Measurements from ENCODE around the gene BACH1. TPM values are rescaled to one million over a fixed set of nuclear protein-coding genes. Genes with fewer than 3 reads are reported as not detected.
A peak's percentile ranks its signal among the peaks of the same experiment; 100 is the strongest.

Gene BACH1
- total RNA-seq, 2 donors from 2014 or later = 26.9 to 86.0 TPM

GRCh38 chr21:29315131-29315749, 16.5 kb downstream of the BACH1 start:
- no peak overlapping the region for H3K27ac Mint-ChIP-seq
- no peaks in the 10 kb centered on the region for H3K9me3 Mint-ChIP-seq

GRCh38 chr21:29316029-29316742, 17.5 kb downstream of the BACH1 start:
- no peaks in the 10 kb centered on the region for H3K27me3 Mint-ChIP-seq
- ATAC-seq (replicated peaks) = no peak
- H3K36me3 Mint-ChIP-seq (ENCODE audit: low read depth) = peaks cover 33% of the 10 kb centered on the region
- no peak overlapping the region for H3K27ac Mint-ChIP-seq
- H3K9me3 Mint-ChIP-seq = no peaks in the 10 kb centered on the region
- no peak overlapping the region for H3K4me3 Mint-ChIP-seq
- H3K4me1 Mint-ChIP-seq = peaks cover 38% of the 10 kb centered on the region

More at GRCh38 chr21:29315131-29315749, 16.5 kb downstream of the BACH1 start:
- Mint-ChIP-seq H3K36me3 (ENCODE audit: low read depth) (peaks cover 32% of the 10 kb centered on the region), H3K27me3 (no peaks in the 10 kb centered on the region), H3K4me1 (peaks cover 44% of the 10 kb centered on the region), H3K4me3 (no peak overlapping the region)
- no peak for ATAC-seq (replicated peaks)

DNA sequence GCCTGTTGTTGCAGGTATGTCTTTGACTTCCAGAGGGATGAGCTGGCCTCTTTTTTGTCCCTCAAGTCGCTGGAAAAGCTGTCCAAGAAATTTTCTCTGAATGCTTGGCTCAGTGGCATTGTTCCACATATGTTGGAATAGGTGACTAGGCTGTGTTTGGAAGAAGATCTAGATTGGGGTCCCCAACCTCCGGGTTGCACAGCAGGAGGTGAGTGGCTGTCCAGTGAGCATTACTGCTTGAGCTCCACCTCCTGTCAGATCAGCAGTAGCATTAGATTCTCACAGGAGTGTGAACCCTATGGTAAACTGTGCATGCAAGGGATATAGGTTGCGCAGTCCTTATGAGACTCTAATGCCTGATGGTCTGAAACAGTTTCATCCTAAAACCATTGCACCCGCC, 18.1 kb downstream of the BACH1 start:
- H3K27ac Mint-ChIP-seq = no peak overlapping the region
- H3K4me1 Mint-ChIP-seq = peaks cover 33% of the 10 kb centered on the region
- H3K27me3 Mint-ChIP-seq = no peaks in the 10 kb centered on the region
- H3K36me3 Mint-ChIP-seq (ENCODE audit: low read depth) = peaks cover 33% of the 10 kb centered on the region
- no peak overlapping the region for H3K4me3 Mint-ChIP-seq
- no peaks in the 10 kb centered on the region for H3K9me3 Mint-ChIP-seq
- ATAC-seq (replicated peaks) = no peak

- no peak for ATAC-seq (replicated peaks)
- no peak overlapping the region for H3K27ac Mint-ChIP-seq
- H3K4me3 Mint-ChIP-seq = no peak overlapping the region
- peaks cover 30% of the 10 kb centered on the region for H3K36me3 Mint-ChIP-seq (ENCODE audit: low read depth)
- H3K4me1 Mint-ChIP-seq = peaks cover 26% of the 10 kb centered on the region
- no peaks in the 10 kb centered on the region for H3K27me3 Mint-ChIP-seq
- no peaks in the 10 kb centered on the region for H3K9me3 Mint-ChIP-seq
Observed at GRCh38 chr21:29318354-29318753, 19.6 kb downstream of the BACH1 start.

GRCh38 chr21:29320031-29320430, 21.3 kb downstream of the BACH1 start:
- H3K27me3 Mint-ChIP-seq = no peaks in the 10 kb centered on the region
- peaks cover 21% of the 10 kb centered on the region for H3K4me1 Mint-ChIP-seq
- no peak for ATAC-seq (replicated peaks)
- H3K36me3 Mint-ChIP-seq (ENCODE audit: low read depth) = peaks cover 41% of the 10 kb centered on the region
- H3K9me3 Mint-ChIP-seq = no peaks in the 10 kb centered on the region
- H3K27ac Mint-ChIP-seq = no peak overlapping the region
- no peak overlapping the region for H3K4me3 Mint-ChIP-seq

GRCh38 chr21:29321217-29321616, 22.5 kb downstream of the BACH1 start:
- Mint-ChIP-seq H3K4me1 (peaks cover 16% of the 10 kb centered on the region), H3K4me3 (no peak overlapping the region), H3K9me3 (no peaks in the 10 kb centered on the region), H3K27me3 (no peaks in the 10 kb centered on the region), H3K36me3 (ENCODE audit: low read depth) (peaks cover 52% of the 10 kb centered on the region), H3K27ac (no peak overlapping the region)
- no peak for ATAC-seq (replicated peaks)

- Mint-ChIP-seq H3K4me1 (peaks cover 23% of the 10 kb centered on the region), H3K9me3 (no peaks in the 10 kb centered on the region), H3K36me3 (ENCODE audit: low read depth) (peaks cover 62% of the 10 kb centered on the region), H3K27me3 (no peaks in the 10 kb centered on the region), H3K27ac (no peak overlapping the region), H3K4me3 (no peak overlapping the region)
- ATAC-seq (replicated peaks) = no peak
Observed at GRCh38 chr21:29321932-29322928, 23.5 kb downstream of the BACH1 start.

GRCh38 chr21:29323189-29323588, 24.5 kb downstream of the BACH1 start:
- ATAC-seq (replicated peaks) = no peak
- H3K27me3 Mint-ChIP-seq = no peaks in the 10 kb centered on the region
- H3K36me3 Mint-ChIP-seq (ENCODE audit: low read depth) = peaks cover 72% of the 10 kb centered on the region
- H3K4me3 Mint-ChIP-seq = no peak overlapping the region
- no peaks in the 10 kb centered on the region for H3K9me3 Mint-ChIP-seq
- H3K4me1 Mint-ChIP-seq = peaks cover 17% of the 10 kb centered on the region
- no peak overlapping the region for H3K27ac Mint-ChIP-seq

GRCh38 chr21:29326914-29327554, 28.3 kb downstream of the BACH1 start:
- ATAC-seq (replicated peaks) = no peak
- Mint-ChIP-seq H3K4me3 (no peak overlapping the region), H3K27ac (no peak overlapping the region), H3K36me3 (ENCODE audit: low read depth) (peaks cover 94% of the 10 kb centered on the region), H3K9me3 (no peaks in the 10 kb centered on the region), H3K4me1 (peaks cover 7% of the 10 kb centered on the region), H3K27me3 (no peaks in the 10 kb centered on the region)

DNA sequence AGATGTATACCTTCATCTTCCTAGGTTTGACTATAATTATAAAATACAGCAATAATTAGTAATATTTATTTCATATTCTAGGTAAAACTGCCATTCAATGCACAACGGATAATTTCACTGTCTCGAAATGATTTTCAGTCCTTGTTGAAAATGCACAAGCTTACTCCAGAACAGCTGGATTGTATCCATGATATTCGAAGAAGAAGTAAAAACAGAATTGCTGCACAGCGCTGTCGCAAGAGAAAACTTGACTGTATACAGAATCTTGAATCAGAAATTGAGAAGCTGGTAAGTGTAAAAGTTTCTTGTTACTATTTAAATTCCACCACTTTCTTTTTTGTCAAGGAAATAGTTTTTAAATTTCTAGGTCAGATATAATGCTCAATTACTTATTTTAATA, 30.7 kb downstream of the BACH1 start:
- Mint-ChIP-seq H3K27ac (no peak overlapping the region), H3K4me1 (peaks cover 20% of the 10 kb centered on the region), H3K4me3 (no peak overlapping the region)

DNA sequence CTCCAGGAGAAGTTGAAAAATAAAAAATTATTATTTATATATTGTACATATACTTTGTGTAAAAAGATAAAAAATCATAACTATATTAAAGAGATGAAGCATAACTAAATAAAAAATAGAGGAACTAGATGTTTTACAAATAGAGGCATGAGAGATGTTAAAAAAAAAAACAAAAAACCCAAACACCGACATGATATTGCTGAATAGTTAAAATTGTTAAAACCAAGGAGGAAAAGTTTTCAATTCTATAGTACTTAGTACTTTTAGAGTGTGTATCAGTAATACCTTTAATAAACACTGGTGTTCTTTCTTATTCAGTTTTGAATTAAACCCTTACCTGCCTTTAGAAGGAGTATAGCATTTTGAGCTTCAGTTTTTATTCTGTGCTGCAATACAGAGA, 32.1 kb downstream of the BACH1 start:
- Mint-ChIP-seq H3K4me3 (no peak overlapping the region), H3K4me1 (peaks cover 30% of the 10 kb centered on the region), H3K36me3 (ENCODE audit: low read depth) (peaks cover 93% of the 10 kb centered on the region), H3K27ac (no peak overlapping the region), H3K27me3 (no peaks in the 10 kb centered on the region), H3K9me3 (no peaks in the 10 kb centered on the region)
- ATAC-seq (replicated peaks) = no peak

More for the DNA sequence above, 30.7 kb downstream of the BACH1 start:
- Mint-ChIP-seq H3K36me3 (ENCODE audit: low read depth) (peaks cover 93% of the 10 kb centered on the region), H3K9me3 (no peaks in the 10 kb centered on the region), H3K27me3 (no peaks in the 10 kb centered on the region)
- ATAC-seq (replicated peaks) = no peak

GRCh38 chr21:29332461-29333362, 34.0 kb downstream of the BACH1 start:
- no peaks in the 10 kb centered on the region for H3K27me3 Mint-ChIP-seq
- peak; percentile 90 for ATAC-seq (replicated peaks)
- H3K27ac Mint-ChIP-seq = peak overlapping the region; percentile 9
- no peaks in the 10 kb centered on the region for H3K9me3 Mint-ChIP-seq
- no peak overlapping the region for H3K4me3 Mint-ChIP-seq
- peaks cover 93% of the 10 kb centered on the region for H3K36me3 Mint-ChIP-seq (ENCODE audit: low read depth)
- H3K4me1 Mint-ChIP-seq = peaks cover 24% of the 10 kb centered on the region

DNA sequence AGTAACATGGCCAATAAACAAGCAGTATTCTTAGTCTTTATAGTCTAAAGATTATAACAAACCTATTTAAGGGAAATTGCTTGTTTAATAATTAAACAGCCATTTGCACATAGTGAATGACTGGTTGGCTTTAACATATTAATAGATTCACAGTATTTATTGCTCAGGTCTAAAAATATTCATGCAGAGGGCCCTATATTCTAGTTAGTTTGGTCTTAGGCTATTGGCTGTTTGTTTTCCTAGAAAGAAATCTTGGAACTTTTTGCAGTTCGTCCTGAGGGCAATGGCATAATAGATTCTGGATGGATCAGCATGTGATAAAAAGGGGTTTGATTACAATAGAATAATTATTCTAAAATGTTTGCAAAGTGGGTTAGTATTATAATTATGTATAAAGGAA, 34.7 kb downstream of the BACH1 start:
- Mint-ChIP-seq H3K4me1 (peaks cover 24% of the 10 kb centered on the region), H3K27ac (peak overlapping the region; percentile 9), H3K9me3 (no peaks in the 10 kb centered on the region), H3K27me3 (no peaks in the 10 kb centered on the region), H3K4me3 (no peak overlapping the region), H3K36me3 (ENCODE audit: low read depth) (peaks cover 90% of the 10 kb centered on the region)
- no peak for ATAC-seq (replicated peaks)
